HG03103 (cell line): ENCODE measurements around the gene GPR21.

ENCODE experiments used
- ATAC-seq: cut with Tn5 transposase; IDR thresholded peaks from one replicate; pipeline ENCODE4 v1.9.1; 2021; ENCODE audit warnings: low read depth; ENCODE audit not compliant: unreplicated experiment

The GPR21 gene

GRCh38 chr9:123033352-123033751 lies at the start of gene GPR21:
TSS of gene GPR21 (plus strand) at chr9:123033667. CDS start at chr9:123034567, 900 bp downstream.
- ATAC-seq = no peak

GRCh38 chr9:122986010-122986409 lies 47.5 kb upstream of the GPR21 start:
- no peak for ATAC-seq

DNA sequence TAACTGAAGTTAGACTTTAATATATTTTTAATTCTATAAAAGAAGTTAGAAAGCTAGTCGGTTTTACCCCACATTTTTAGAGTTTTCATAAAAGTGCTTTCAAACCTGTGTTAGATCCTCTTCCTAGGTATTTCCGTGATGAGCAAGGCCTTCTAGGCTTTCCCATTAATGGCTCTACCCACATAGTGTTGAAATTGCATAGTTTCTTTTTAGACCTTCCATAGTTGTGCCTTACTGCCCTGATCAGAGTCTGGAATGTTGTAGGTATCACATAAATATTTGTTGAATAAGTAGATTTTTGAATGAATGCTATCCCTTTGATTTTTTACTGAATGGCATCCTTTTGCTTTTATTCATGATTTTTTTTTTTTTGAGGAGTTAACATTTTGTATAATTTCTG lies 45.3 kb upstream of the GPR21 start:
- ATAC-seq = no peak

- ATAC-seq = peak; percentile 56
Observed at GRCh38 chr9:122988920-122989621, 44.4 kb upstream of the GPR21 start.

DNA sequence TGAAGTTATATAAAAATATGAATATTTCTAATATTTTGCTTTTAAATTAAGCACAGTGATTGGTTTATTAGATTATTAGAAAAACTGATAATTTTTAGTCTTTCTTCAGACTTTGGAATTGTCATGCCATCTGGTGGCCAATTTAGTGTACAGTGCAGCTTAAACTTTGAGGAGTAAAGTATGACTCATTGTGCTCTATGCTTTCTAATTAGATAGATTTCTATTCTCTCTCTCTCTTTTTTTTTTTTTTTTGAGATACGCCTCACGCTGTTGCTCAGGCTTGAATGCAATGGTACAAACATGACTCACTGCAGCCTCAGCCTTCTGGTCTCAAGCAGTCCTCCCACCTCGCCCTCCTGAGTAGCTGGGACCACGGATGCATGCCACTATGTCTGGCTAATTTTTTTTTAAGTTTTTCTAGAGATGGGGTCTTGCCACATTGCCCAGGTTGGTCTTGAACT lies 42.1 kb upstream of the GPR21 start:
- ATAC-seq = no peak

GRCh38 chr9:122996586-122996985 lies 36.9 kb upstream of the GPR21 start:
- ATAC-seq = no peak

DNA sequence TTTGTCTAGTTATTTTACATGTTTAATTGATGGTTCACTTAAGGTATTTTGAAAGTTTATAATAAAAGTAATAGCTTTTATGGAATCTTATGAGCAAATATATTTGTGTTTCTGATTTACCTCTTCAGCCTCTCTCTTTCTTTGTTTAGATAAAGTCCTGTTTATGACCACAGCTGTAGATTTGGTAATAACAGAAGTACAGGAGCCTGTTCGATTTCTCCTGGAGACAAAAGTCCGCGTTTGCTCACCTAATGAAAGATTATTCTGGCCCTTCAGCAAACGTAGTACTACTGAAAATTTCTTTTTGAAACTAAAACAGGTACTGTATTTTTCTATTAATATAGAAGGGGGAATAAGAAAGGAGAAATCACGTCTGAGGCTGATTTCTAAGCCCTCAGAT lies 35.0 kb upstream of the GPR21 start:
- ATAC-seq = no peak

DNA sequence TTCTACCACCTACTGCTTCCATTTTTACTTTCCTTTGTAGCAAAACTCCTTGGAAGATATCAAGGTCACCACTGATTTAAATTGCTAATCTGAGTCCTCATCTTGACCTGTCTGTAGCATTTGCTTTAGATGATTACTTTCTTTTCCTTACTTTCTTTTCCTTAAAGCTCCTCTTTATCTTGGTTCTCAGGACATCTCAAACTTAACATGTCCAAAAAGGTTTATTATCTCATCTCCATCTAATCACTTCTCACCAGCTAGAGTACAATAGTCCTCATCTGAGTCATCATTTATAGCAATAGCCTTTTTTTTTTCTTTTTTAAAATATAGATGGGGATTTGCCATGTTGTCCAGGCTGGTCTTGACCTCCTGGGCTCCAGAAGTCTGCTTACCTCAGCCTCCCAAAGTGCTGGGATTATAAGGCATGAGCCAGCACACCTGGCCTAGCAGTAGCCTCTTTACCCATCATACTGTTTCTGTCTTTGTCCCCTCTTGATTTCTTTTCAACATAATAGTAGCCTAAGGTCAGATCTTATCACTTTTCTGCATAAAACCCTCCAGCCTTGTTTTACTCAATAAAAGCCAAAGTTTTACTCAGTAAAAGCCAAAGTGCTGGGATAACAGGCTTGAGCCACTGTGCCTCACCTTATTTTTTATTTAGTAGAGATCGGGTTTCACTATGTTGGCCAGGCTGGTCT lies 32.9 kb upstream of the GPR21 start:
- no peak for ATAC-seq

- no peak for ATAC-seq
Observed at GRCh38 chr9:123002754-123003153, 30.7 kb upstream of the GPR21 start.

- ATAC-seq = no peak
Observed at GRCh38 chr9:123003466-123003865, 30.0 kb upstream of the GPR21 start.

DNA sequence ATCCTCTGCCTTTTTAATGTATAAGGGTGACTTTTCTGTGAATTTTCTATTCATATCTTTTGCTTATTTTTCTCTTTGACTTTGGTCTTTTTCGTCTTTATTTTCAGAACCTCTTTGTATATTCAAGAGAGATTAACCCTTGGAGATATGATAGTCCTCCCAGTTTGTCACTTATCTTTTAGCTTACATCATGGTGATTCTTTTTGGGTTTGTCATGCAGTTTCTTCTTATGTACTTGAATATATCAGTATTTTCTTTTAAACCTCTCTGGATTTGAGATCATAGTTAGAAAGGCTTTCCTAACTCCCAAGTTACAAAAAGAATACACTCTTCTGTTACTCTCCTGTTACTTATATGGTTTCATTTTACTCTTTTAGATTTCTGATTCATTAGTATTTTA lies 27.5 kb upstream of the GPR21 start:
- ATAC-seq = no peak

DNA sequence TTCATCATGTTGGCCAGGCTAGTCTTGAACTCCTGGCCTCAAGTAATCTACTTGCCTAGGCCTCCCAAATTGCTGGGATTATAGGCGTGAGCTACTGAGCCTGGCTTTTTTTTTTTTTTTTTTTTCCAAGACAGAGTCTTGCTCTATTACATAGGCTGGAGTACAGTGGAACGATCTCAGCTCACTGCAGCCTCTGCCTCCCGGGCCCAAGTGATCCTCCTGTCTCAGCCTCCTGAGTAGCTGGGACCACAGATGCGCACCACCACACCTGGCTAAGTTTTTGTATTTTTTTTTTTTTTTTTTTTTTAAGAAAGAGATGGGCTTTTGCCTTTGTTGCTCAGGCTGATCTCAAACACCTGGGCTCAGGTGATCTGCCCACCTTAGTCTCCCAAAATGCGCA lies 26.2 kb upstream of the GPR21 start:
- ATAC-seq = no peak

DNA sequence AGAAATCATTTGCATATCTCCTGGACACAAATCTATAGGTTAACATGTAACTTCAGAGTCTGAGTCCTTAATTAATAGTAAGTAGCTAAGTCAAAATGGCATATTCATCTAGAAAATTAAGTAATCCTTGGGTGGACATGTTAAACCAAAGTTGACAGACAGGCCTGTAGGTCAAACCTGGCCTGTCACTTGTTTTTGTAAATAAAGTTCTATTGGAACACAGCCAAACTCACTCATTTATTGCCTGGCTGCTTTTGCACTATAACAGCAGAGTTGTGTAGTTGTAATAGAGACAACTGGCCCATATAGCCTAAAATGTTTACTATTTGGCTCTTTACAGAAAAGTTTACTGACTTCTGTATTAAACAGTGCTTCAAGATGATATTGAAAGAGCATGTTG lies 24.6 kb upstream of the GPR21 start:
- ATAC-seq = no peak

DNA sequence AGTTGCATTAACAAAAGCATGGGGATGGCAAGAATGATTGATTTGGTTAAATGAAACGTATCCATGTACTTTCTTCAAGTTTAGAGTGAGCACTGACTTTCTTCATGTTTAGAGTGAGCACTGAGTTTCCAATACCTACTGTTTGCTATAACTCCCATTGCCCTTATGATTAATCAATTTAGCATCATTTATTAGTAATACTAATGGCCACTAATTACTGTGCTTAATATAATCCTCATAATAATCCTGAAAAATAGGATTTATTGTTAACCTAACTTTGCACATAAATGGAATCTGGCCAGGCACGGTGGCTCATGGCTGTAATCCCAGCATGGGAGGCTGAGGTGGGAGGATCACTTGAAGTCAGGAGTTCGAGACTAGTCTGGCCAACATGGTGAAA lies 22.1 kb upstream of the GPR21 start:
- ATAC-seq = no peak

DNA sequence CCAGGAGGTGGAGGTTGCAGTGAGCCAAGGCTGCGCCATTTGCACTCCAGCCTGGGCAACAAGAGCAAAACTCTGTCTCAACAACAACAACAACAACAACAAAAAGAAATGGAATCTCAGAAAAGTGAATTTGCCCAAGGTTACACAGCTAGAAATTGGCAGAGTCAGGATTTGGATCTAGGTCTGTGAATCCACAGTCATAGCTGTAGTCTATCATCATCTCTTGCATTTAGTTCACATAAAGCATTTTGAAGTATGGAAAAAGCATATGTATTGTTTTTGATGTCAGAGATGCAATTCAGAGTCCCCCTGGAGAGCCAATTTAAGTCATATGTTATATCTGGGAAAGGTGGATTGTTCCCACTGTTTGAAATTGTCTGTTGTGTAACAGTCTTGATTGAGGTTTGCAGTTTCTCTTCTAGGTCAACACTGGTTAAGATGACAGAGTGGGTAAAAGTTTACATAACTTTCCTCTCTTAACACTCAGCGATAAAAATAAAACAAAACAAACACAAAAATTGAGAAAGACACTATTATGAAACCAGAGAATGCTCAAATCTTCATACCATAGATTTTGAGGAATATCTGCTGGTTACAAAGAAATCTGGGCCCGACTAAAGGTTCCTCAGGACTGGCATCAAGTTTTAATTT lies 21.5 kb upstream of the GPR21 start:
- ATAC-seq = no peak

DNA sequence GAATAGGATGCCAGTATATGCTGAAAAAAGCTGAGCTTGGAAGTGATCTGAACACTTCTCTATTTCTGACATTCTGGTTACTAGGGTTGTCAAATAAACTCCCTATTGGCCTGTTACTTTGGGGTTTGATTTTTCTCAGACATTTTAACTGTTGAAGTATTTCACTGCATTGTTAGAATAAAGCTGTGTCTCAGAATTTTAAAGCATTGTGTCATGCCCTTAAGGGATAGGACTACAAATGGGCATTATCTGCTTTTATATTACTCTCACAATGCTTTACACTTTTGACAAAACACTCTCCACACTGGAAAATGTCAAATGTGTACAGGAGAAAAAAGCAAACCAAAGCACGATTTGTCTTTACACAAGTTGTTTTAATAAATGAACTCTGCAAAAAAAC lies 16.8 kb upstream of the GPR21 start:
- no peak for ATAC-seq

DNA sequence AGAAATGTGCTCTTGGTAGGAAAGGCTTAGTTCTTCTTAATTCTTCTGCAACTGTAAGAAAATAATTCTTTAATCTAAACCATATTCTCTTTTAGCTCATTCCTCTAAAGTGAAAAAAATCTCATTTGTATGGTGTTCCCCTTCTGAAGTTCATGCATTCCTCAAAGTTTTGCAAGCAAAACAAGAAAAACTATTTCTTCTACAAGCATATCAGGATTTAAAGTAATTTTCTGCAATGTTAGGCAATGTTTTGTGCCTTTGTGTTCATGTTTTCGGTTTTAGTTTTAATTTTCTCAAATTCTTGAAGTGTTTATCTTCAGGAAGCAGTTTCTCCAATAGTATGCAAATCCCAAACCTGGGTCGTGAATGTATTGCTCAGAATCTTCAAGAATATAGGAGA lies 12.7 kb upstream of the GPR21 start:
- ATAC-seq = no peak

- no peak for ATAC-seq
Observed at GRCh38 chr9:123026425-123026824, 7.0 kb upstream of the GPR21 start.

- no peak for ATAC-seq
Observed at GRCh38 chr9:123027517-123027916, 6.0 kb upstream of the GPR21 start.

DNA sequence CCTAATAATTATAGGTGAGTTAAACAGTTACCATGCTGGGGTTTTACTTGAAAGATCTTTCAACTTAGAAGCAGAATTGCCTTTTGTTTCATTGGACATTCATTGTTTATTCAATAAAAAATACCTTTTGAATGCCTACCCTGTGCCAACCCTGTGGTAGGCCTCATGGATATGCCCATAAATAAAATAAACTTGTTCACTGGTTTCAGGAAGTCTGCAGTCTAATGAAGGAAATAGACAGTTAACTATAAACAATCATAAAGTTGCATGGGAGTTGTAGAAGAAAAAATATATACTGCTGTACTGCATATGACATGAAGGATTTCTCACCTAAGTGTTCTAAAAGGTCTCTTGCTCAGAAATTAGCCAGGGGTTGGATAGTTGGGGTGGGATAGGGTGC lies 5.3 kb upstream of the GPR21 start:
- no peak for ATAC-seq

GRCh38 chr9:123028973-123029372 lies 4.5 kb upstream of the GPR21 start:
- ATAC-seq = no peak

DNA sequence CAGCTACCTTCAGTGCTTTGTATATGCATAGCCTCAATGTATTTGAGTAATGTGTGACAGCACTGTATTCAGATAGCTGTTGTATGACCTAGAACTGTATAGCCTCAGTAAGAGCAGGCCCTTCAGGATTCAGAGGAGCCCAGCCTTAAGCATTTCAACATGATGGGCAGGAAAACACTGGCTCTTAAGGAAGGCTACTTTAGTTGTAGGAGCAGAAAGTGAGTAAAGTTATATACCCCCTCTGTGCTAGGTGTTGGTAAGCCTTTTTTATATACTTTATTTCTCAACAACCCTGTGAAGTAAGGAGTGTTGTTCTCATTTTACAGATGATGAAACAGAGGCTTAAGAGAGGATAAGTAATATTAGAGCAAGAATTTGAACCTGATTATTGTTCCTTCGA lies 1.5 kb upstream of the GPR21 start:
- ATAC-seq = no peak
